Liver (tissue), 9 donors: ENCODE measurements around the gene CA9. TPM values are rescaled to one million over a fixed set of nuclear protein-coding genes. Genes with fewer than 3 reads are reported as not detected.

Source experiments
- DNase-seq: peaks from one replicate; pipeline ENCODE4 v3.0.0-alpha.2; 2017; ENCODE audit warnings: low spot score
- H3K27ac ChIP-seq, 2 donors: one replicate each; pipeline ENCODE4 v1.7.0; 2013; ENCODE audit warnings: inconsistent platforms in 2 of 2, low read length in 2 of 2, control low read depth in 1 of 2, low read depth in 1 of 2, mild to moderate bottlenecking in 1 of 2
- H3K27me3 ChIP-seq, 4 donors: one replicate each; pipeline versions ENCODE4 v1.6.1 to v1.7.0; 2013; ENCODE audit warnings: low read length in 3 of 4, inconsistent platforms in 1 of 4, mild to moderate bottlenecking in 1 of 4, moderate library complexity in 1 of 4; ENCODE audit not compliant: control insufficient read depth in 4 of 4, insufficient read depth in 4 of 4
- H3K36me3 ChIP-seq, 4 donors: one replicate each; pipeline versions ENCODE4 v1.6.1 to v1.7.0; 2013; ENCODE audit warnings: low read length in 3 of 4, mild to moderate bottlenecking in 3 of 4, low read depth in 1 of 4, moderate library complexity in 1 of 4; ENCODE audit not compliant: control insufficient read depth in 4 of 4, insufficient read depth in 3 of 4
- H3K4me1 ChIP-seq, 4 donors: one replicate each; pipeline versions ENCODE4 v1.6.1 to v1.7.0; 2013; ENCODE audit warnings: low read length in 3 of 4, mild to moderate bottlenecking in 3 of 4, moderate library complexity in 1 of 4; ENCODE audit not compliant: control insufficient read depth in 4 of 4, insufficient read depth in 4 of 4
- H3K4me3 ChIP-seq, 3 donors: one replicate each; pipeline versions ENCODE4 v1.6.1 to v1.7.0; 2013; ENCODE audit warnings: low read length in 3 of 3, control low read depth in 1 of 3, low read depth in 1 of 3, mild to moderate bottlenecking in 1 of 3
- H3K9ac ChIP-seq, 2 donors: one replicate each; pipeline ENCODE4 v1.7.0; 2013; ENCODE audit warnings: low read length in 2 of 2, mild to moderate bottlenecking in 2 of 2, moderate library complexity in 2 of 2, control low read depth in 1 of 2, low read depth in 1 of 2
- H3K9me3 ChIP-seq, 4 donors: one replicate each; pipeline versions ENCODE4 v1.6.1 to v1.7.0; 2013; ENCODE audit warnings: low read length in 3 of 4; ENCODE audit not compliant: control insufficient read depth in 4 of 4
- ATF3 ChIP-seq: IDR thresholded peaks from 2 replicates; pipeline ENCODE4 v1.6.1; 2016; ENCODE audit warnings: antibody characterized with exemption
- CTCF ChIP-seq: fragments of 150-350 bp; IDR thresholded peaks from 2 replicates; pipeline ENCODE4 v1.5.1; 2017; ENCODE audit warnings: improper control_type of control experiment, low read depth, low read length; ENCODE audit not compliant: missing input control
- EGR1 ChIP-seq, 2 donors: IDR thresholded peaks; 2 replicates each; pipeline ENCODE4 v1.6.1; 2016 to 2018; ENCODE audit warnings: antibody characterized with exemption in 2 of 2, low read depth in 2 of 2
- FOXA1 ChIP-seq: IDR thresholded peaks from 2 replicates; pipeline ENCODE4 v1.6.1; 2016; ENCODE audit warnings: antibody characterized with exemption
- FOXA2 ChIP-seq: IDR thresholded peaks from 2 replicates; pipeline ENCODE4 v1.6.1; 2016; ENCODE audit warnings: antibody characterized with exemption
- GABPA ChIP-seq, 2 donors: IDR thresholded peaks in 1 of 2; conservative IDR thresholded peaks in 1 of 2; 2 replicates each; pipeline ENCODE4 v1.6.1; 2016; ENCODE audit warnings: antibody characterized with exemption in 2 of 2, mild to moderate bottlenecking in 1 of 2, moderate library complexity in 1 of 2
- HNF4A ChIP-seq, 2 donors: conservative IDR thresholded peaks; 2 replicates each; pipeline ENCODE4 v1.6.1; 2016; ENCODE audit warnings: antibody characterized with exemption in 2 of 2, mild to moderate bottlenecking in 2 of 2
- HNF4G ChIP-seq: IDR thresholded peaks from 2 replicates; pipeline ENCODE4 v1.6.1; 2016; ENCODE audit warnings: antibody characterized with exemption
- MAX ChIP-seq: IDR thresholded peaks from 2 replicates; pipeline ENCODE4 v1.6.1; 2016; ENCODE audit warnings: antibody characterized with exemption
- NR2F2 ChIP-seq: IDR thresholded peaks from 2 replicates; pipeline ENCODE4 v1.6.1; 2016; ENCODE audit warnings: antibody characterized with exemption
- RAD21 ChIP-seq, 2 donors: IDR thresholded peaks; 2 replicates each; pipeline ENCODE4 v1.6.1; 2016; ENCODE audit warnings: antibody characterized with exemption in 2 of 2, mild to moderate bottlenecking in 2 of 2
- RXRA ChIP-seq, 2 donors: IDR thresholded peaks; 2 replicates each; pipeline ENCODE4 v1.6.1; 2017 to 2018; ENCODE audit warnings: antibody characterized with exemption in 2 of 2, mild to moderate bottlenecking in 1 of 2
- SP1 ChIP-seq: IDR thresholded peaks from 2 replicates; pipeline ENCODE4 v1.6.1; 2018; ENCODE audit warnings: antibody characterized with exemption, mild to moderate bottlenecking
- TAF1 ChIP-seq: conservative IDR thresholded peaks from 2 replicates; pipeline ENCODE4 v1.6.1; 2016; ENCODE audit warnings: antibody characterized with exemption, mild to moderate bottlenecking
- YY1 ChIP-seq: IDR thresholded peaks from 2 replicates; pipeline ENCODE4 v1.6.1; 2016; ENCODE audit warnings: antibody characterized with exemption, mild to moderate bottlenecking
- WGBS: extraction: QIAGEN DNeasy Blood & Tissue Kit; methylation state at CpG from one replicate; pipeline ENCODE4 v1.1.7; 2013; 5-methylcytosine and 5-hydroxymethylcytosine counted together
- polyA plus RNA-seq, 2 donors: library from polyadenylated mRNA; stranded (reverse) in 1 of 2; unstranded in 1 of 2; fragments of 200-250 nt in 1 of 2; fragments of >200 nt in 1 of 2; fragmentation: Nextera tagmentation in 1 of 2; extraction: Ambion mirVana in 1 of 2; gene quantifications; one replicate each; pipeline versions ENCODE4 v1.2.1 to v1.2.3, GENCODE V29; 2013 to 2015
- total RNA-seq, 2 donors: library from RNA; depleted of rRNA; stranded (reverse); fragments of >200 nt; gene quantifications; one replicate each; pipeline ENCODE4 v1.2.3, GENCODE V29; 2014
- TF ChIP-seq, protein P1 (sequence below): IDR thresholded peaks from 2 replicates; pipeline ENCODE4 v1.6.1; 2016; ENCODE audit warnings: antibody characterized with exemption
- TF ChIP-seq, protein P2 (sequence below): IDR thresholded peaks from 2 replicates; pipeline ENCODE4 v1.6.1; 2016; ENCODE audit warnings: antibody characterized with exemption, mild to moderate bottlenecking
- donor health status: healthy.
- donor health status: healthy.
- donor health status: healthy.
- donor health status: healthy.
- donor health status: healthy.

Gene CA9
- total and polyA plus RNA-seq, 4 donors = 0.47 to 2.2 (median 0.80) TPM

- H3K36me3 ChIP-seq = peaks cover 0 to 2% (median 0%) of the 10 kb centered on the region in 4 donors
- peaks cover 0 to 10% (median 5%) of the 10 kb centered on the region in 4 donors for H3K4me1 ChIP-seq
- no peak for TF ChIP-seq ATF3
- TF ChIP-seq MAX = no peak
- TF ChIP-seq YY1 = no peak
- TF ChIP-seq HNF4A (conservative IDR thresholded peaks at IDR 0.05) = no peak
- no peak for TF ChIP-seq SP1
- no peak for TF ChIP-seq NR2F2
- TF ChIP-seq TAF1 = no peak
- TF ChIP-seq FOXA1 = no peak
- TF ChIP-seq RAD21 (IDR thresholded peaks at IDR 0.05) = no peak
- TF ChIP-seq, protein P1, sequence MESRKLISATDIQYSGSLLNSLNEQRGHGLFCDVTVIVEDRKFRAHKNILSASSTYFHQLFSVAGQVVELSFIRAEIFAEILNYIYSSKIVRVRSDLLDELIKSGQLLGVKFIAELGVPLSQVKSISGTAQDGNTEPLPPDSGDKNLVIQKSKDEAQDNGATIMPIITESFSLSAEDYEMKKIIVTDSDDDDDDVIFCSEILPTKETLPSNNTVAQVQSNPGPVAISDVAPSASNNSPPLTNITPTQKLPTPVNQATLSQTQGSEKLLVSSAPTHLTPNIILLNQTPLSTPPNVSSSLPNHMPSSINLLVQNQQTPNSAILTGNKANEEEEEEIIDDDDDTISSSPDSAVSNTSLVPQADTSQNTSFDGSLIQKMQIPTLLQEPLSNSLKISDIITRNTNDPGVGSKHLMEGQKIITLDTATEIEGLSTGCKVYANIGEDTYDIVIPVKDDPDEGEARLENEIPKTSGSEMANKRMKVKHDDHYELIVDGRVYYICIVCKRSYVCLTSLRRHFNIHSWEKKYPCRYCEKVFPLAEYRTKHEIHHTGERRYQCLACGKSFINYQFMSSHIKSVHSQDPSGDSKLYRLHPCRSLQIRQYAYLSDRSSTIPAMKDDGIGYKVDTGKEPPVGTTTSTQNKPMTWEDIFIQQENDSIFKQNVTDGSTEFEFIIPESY = no peak
- TF ChIP-seq FOXA2 = no peak
- TF ChIP-seq HNF4G = no peak
- no peak for TF ChIP-seq CTCF
- no peak for TF ChIP-seq GABPA (IDR thresholded peaks at IDR 0.05 in 1 of 2, conservative IDR thresholded peaks at IDR 0.05 in 1 of 2)
- DNase-seq = no peak
- no peak overlapping the region for H3K27ac ChIP-seq
- WGBS = 98% methylated on average over 2 of the region's 2 CpGs
- H3K27me3 ChIP-seq = no peaks in the 10 kb centered on the region
- no peak overlapping the region for H3K9ac ChIP-seq
- no peaks in the 10 kb centered on the region for H3K9me3 ChIP-seq
- no peak overlapping the region for H3K4me3 ChIP-seq
These were observed 13.6 kb downstream of the CA9 start for GRCh38 chr9:35687306-35687705.

- WGBS = 94% methylated on average over 2 of the region's 2 CpGs
- H3K9me3 ChIP-seq = no peaks in the 10 kb centered on the region
- TF ChIP-seq ATF3 (no peak), FOXA1 (no peak), SP1 (no peak), HNF4A (conservative IDR thresholded peaks at IDR 0.05) (no peak), RAD21 (IDR thresholded peaks at IDR 0.05) (no peak), CTCF (no peak), TAF1 (no peak), YY1 (no peak), FOXA2 (no peak), RXRA (IDR thresholded peaks at IDR 0.05) (no peak), NR2F2 (no peak), HNF4G (no peak), EGR1 (IDR thresholded peaks at IDR 0.05; ENCODE audit: low read depth in 2 of 2) (no peak)
- TF ChIP-seq, protein P2, sequence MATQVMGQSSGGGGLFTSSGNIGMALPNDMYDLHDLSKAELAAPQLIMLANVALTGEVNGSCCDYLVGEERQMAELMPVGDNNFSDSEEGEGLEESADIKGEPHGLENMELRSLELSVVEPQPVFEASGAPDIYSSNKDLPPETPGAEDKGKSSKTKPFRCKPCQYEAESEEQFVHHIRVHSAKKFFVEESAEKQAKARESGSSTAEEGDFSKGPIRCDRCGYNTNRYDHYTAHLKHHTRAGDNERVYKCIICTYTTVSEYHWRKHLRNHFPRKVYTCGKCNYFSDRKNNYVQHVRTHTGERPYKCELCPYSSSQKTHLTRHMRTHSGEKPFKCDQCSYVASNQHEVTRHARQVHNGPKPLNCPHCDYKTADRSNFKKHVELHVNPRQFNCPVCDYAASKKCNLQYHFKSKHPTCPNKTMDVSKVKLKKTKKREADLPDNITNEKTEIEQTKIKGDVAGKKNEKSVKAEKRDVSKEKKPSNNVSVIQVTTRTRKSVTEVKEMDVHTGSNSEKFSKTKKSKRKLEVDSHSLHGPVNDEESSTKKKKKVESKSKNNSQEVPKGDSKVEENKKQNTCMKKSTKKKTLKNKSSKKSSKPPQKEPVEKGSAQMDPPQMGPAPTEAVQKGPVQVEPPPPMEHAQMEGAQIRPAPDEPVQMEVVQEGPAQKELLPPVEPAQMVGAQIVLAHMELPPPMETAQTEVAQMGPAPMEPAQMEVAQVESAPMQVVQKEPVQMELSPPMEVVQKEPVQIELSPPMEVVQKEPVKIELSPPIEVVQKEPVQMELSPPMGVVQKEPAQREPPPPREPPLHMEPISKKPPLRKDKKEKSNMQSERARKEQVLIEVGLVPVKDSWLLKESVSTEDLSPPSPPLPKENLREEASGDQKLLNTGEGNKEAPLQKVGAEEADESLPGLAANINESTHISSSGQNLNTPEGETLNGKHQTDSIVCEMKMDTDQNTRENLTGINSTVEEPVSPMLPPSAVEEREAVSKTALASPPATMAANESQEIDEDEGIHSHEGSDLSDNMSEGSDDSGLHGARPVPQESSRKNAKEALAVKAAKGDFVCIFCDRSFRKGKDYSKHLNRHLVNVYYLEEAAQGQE = no peak
- TF ChIP-seq, protein P1 = no peak
- no peak for DNase-seq
- H3K9ac ChIP-seq = no peak overlapping the region
- peaks cover 0 to 2% (median 0%) of the 10 kb centered on the region in 4 donors for H3K36me3 ChIP-seq
- H3K27me3 ChIP-seq = no peaks in the 10 kb centered on the region
- H3K4me1 ChIP-seq = peaks cover 0 to 10% (median 5%) of the 10 kb centered on the region in 4 donors
- no peak overlapping the region for H3K27ac ChIP-seq
- H3K4me3 ChIP-seq = no peak overlapping the region
These were observed 14.3 kb downstream of the CA9 start for GRCh38 chr9:35687972-35688557.
